Caco-2 (cell line): ENCODE measurements around the gene TMEM131. TPM values are rescaled to one million over a fixed set of nuclear protein-coding genes. Genes with fewer than 3 reads are reported as not detected.

Source experiments
- BruUV-seq: library from RNA; stranded (reverse); fragments of 400-500 nt; replicated peaks from 2 replicates; lab custom pipeline; 2021; lab: Mats Ljungman, UMichigan
- CTCF ChIA-PET: fragments of 300-600 bp; sonication (Branson Sonifier 250); formaldehyde crosslinking; loops from one replicate; lab custom pipeline; 2022; ENCODE audit warnings: antibody characterized with exemption; lab: Charles Lee
- POLR2A ChIA-PET: fragments of 300-600 bp; sonication (Branson Sonifier 250); formaldehyde crosslinking; loops from one replicate; lab custom pipeline; 2022; ENCODE audit warnings: antibody characterized with exemption; lab: Charles Lee
- DNase-seq, 2 experiments: peaks; one replicate each; pipeline versions ENCODE4 v3.0.0 to v3.0.0-alpha.2; 2020 to 2022
- H3K27me3 ChIP-seq: replicated peaks from 2 replicates; pipeline ENCODE4 v1.6.0; 2011; ENCODE audit warnings: low read length; ENCODE audit not compliant: control insufficient read depth, insufficient read depth
- H3K36me3 ChIP-seq: 2 replicates; pipeline ENCODE4 v1.5.1; 2011; ENCODE audit warnings: low read length; ENCODE audit not compliant: control insufficient read depth, insufficient read depth
- H3K4me1 ChIP-seq: fragments of 250-450 bp; sonication (Bioruptor Pico); 2 replicates; pipeline ENCODE4 v1.5.1; 2020; ENCODE audit warnings: mild to moderate bottlenecking
- H3K4me3 ChIP-seq: 2 replicates; pipeline ENCODE4 v1.5.1; 2011; ENCODE audit warnings: low read depth, mild to moderate bottlenecking, control low read depth, low read length
- H3K9me3 ChIP-seq: fragments of 250-450 bp; sonication (Bioruptor Pico); 2 replicates; pipeline ENCODE4 v1.5.1; 2020; ENCODE audit warnings: mild to moderate bottlenecking, moderate library complexity
- H3K27ac Mint-ChIP-seq: one replicate; pipeline ENCODE4 v1.8.0; 2022; ENCODE audit warnings: mixed read lengths; ENCODE audit not compliant: unreplicated experiment
- H3K27me3 Mint-ChIP-seq: one replicate; pipeline ENCODE4 v1.8.0; 2022; ENCODE audit warnings: mixed read lengths; ENCODE audit not compliant: insufficient read depth, unreplicated experiment
- H3K36me3 Mint-ChIP-seq: one replicate; pipeline ENCODE4 v1.8.0; 2022; ENCODE audit warnings: mild to moderate bottlenecking, mixed read lengths; ENCODE audit not compliant: insufficient read depth, unreplicated experiment
- H3K4me1 Mint-ChIP-seq: one replicate; pipeline ENCODE4 v1.8.0; 2022; ENCODE audit warnings: low read depth, mixed read lengths; ENCODE audit not compliant: unreplicated experiment
- H3K4me3 Mint-ChIP-seq: one replicate; pipeline ENCODE4 v1.8.0; 2022; ENCODE audit warnings: mild to moderate bottlenecking, moderate library complexity, mixed read lengths; ENCODE audit not compliant: unreplicated experiment
- H3K9me3 Mint-ChIP-seq: one replicate; pipeline ENCODE4 v1.8.0; 2022; ENCODE audit warnings: mixed read lengths; ENCODE audit not compliant: unreplicated experiment
- CTCF ChIP-seq, 2 experiments: fragments of 200-600 bp in 1 of 2; IDR thresholded peaks; 1 replicate in 1 of 2; 2 replicates in 1 of 2; pipeline versions ENCODE4 v1.5.1 to v1.8.0; 2011 to 2022; ENCODE audit warnings: antibody characterized with exemption in 1 of 2, control low read depth in 1 of 2, inconsistent platforms in 1 of 2, low read depth in 1 of 2, low read length in 1 of 2, mild to moderate bottlenecking in 1 of 2, moderate library complexity in 1 of 2; ENCODE audit not compliant: insufficient read depth in 1 of 2, severe bottlenecking in 1 of 2, unreplicated experiment in 1 of 2
- intact Hi-C: fragments of 100-400 bp; cut with micrococcal nuclease; formaldehyde crosslinking; loops from one replicate; pipeline ENCODE4 v1.10.0; 2022; ENCODE audit not compliant: unreplicated experiment
- total RNA-seq: library from RNA; stranded (reverse); gene quantifications from 2 replicates; pipeline ENCODE4 v1.2.3, GENCODE V29; 2022

TMEM131 gene
- total RNA-seq, 1 experiment from 2014 or later = 36.3 TPM

- Histone ChIP-seq H3K4me1 (peaks cover 5% of the 10 kb centered on the region; the same call in 1 of the 2 replicates), H3K27me3 (no peaks in the 10 kb centered on the region), H3K36me3 (peaks cover 7% of the 10 kb centered on the region), H3K9me3 (no peaks in the 10 kb centered on the region), H3K4me3 (no peak overlapping the region)
- DNase-seq = no peak
- CTCF ChIA-PET = no interaction called here
- Mint-ChIP-seq H3K4me3 (no peak overlapping the region), H3K27me3 (no peaks in the 10 kb centered on the region), H3K4me1 (peaks cover 16% of the 10 kb centered on the region), H3K9me3 (no peaks in the 10 kb centered on the region), H3K36me3 (peaks cover 43% of the 10 kb centered on the region), H3K27ac (no peak overlapping the region)
- TF ChIP-seq CTCF (IDR thresholded peaks at IDR 0.05; ENCODE audit: insufficient read depth in 1 of 2, low read depth in 1 of 2, low read length in 1 of 2, severe bottlenecking in 1 of 2, unreplicated experiment in 1 of 2) = no peak
- intact Hi-C loops = no loop called here
- POLR2A ChIA-PET = no interaction called here
- BruUV-seq = no TSS peak
These were observed 234.6 kb downstream of the TMEM131 start for GRCh38 chr2:97761192-97761591.

- H3K36me3 Mint-ChIP-seq = peaks cover 43% of the 10 kb centered on the region
- ChIA-PET POLR2A (no interaction called here), CTCF (no interaction called here)
- H3K9me3 Mint-ChIP-seq = no peaks in the 10 kb centered on the region
- Histone ChIP-seq H3K4me1 (peaks cover 5% of the 10 kb centered on the region; the same call in 1 of the 2 replicates), H3K4me3 (no peak overlapping the region), H3K9me3 (no peaks in the 10 kb centered on the region), H3K27me3 (no peaks in the 10 kb centered on the region), H3K36me3 (peaks cover 7% of the 10 kb centered on the region)
- TF ChIP-seq CTCF (IDR thresholded peaks at IDR 0.05; ENCODE audit: insufficient read depth in 1 of 2, low read depth in 1 of 2, low read length in 1 of 2, severe bottlenecking in 1 of 2, unreplicated experiment in 1 of 2) = no peak
- peaks cover 16% of the 10 kb centered on the region for H3K4me1 Mint-ChIP-seq
- DNase-seq = no peak
- H3K4me3 Mint-ChIP-seq = no peak overlapping the region
- no TSS peak for BruUV-seq
- intact Hi-C loops = no loop called here
- H3K27ac Mint-ChIP-seq = no peak overlapping the region
- no peaks in the 10 kb centered on the region for H3K27me3 Mint-ChIP-seq
These were observed 235.2 kb downstream of the TMEM131 start for GRCh38 chr2:97760480-97761049.

GRCh38 chr2:97759727-97760407 is 235.9 kb downstream of the TMEM131 start:
- no TSS peak for BruUV-seq
- intact Hi-C loops = no loop called here
- H3K36me3 Mint-ChIP-seq = peaks cover 43% of the 10 kb centered on the region

More at GRCh38 chr2:97759727-97760407, 235.9 kb downstream of the TMEM131 start:
- Mint-ChIP-seq H3K27ac (no peak overlapping the region), H3K9me3 (no peaks in the 10 kb centered on the region), H3K4me1 (peaks cover 16% of the 10 kb centered on the region), H3K27me3 (no peaks in the 10 kb centered on the region), H3K4me3 (no peak overlapping the region)
- Histone ChIP-seq H3K4me3 (no peak overlapping the region), H3K4me1 (peaks cover 5% of the 10 kb centered on the region; the same call in 1 of the 2 replicates), H3K27me3 (no peaks in the 10 kb centered on the region), H3K36me3 (peaks cover 7% of the 10 kb centered on the region), H3K9me3 (no peaks in the 10 kb centered on the region)
- ChIA-PET CTCF (interaction anchor here (1.4 kb wide), 1 partner anchor 60 kb away, joined by 4 read pairs; no protein-coding TSS in a partner anchor), POLR2A (no interaction called here)
- no peak for TF ChIP-seq CTCF (IDR thresholded peaks at IDR 0.05; ENCODE audit: insufficient read depth in 1 of 2, low read depth in 1 of 2, low read length in 1 of 2, severe bottlenecking in 1 of 2, unreplicated experiment in 1 of 2)
- no peak for DNase-seq
